ENCODE results near the gene CIRBP. TPM values are rescaled to one million over a fixed set of nuclear protein-coding genes. Genes with fewer than 3 reads are reported as not detected.

Gene CIRBP
- total RNA-seq, 2 experiments from 2014 or later, result 278 to 309 TPM

DNA sequence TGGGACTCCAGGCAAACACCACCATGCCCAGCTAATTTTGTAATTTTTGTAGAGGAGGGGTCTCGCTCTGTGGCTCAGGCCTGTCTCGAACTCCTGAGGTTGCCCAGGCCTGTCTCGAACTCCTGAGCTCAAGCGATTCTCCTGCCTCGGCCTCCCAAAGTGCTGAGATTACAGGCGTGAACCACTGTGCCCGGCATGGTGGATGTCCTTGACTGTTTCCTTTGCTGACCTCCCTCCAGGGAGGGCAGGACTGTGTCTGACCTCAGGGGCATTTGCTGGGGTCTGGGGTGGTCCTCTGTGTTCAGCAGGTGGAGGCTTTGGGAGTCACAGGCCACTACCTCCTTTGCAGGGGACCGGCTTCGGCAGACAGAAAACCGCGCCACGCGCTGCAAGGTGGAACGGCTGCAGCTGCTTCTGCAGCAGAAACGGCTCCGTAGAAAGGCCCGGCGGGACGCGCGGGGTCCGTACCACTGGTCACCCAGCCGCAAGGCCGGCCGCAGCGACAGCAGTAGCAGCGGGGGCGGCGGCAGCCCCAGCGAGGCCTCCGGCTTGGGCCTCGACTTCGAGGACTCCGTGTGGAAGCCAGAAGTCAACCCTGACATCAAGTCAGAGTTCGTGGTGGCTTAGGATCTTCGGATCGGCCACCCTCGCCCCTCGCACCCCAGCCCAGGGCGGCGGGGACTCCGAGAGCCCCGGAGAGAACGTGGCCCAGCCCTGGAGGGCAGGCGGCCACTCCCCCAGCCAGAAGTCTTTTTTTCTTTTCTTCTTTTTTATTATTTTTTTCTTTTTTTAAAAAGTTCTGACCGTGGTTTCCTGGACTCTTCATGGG is 12.3 kb upstream of the CIRBP start:
- H2AFZ ChIP-seq (ENCODE audit: low read length), result no peak overlapping the region

DNA sequence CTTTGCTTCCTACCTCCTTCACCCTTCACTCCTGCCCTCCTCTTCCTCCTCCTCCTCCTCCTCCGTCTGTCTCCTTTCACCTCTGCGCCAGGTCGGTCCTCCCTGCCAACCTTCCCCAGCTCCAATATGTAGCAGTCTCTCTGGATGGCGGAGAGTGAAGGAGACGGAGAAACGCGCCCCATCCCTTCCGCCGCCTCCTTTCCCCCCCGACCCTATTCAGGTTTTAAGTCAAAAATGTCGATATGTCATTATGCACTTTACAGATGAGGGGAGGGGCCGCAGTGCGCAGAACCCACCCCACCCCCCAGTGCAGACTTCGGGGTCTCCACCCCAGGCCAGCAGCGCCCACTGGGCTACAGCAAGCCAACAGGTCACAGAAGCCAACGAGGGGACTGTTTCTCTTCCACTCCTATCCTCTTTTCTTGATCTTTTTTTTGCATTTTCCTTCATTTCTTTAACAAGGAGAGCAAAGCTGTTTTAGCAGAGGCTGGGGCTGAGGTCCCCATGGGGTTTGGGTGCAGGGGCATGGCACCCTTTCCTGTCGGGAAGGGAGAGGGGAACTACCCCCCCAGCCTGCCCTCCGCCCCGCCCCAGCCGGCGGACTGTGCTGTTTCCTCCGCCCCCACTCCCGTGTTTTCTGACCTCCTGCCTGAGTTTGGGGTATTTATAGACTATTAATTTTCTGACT is 11.5 kb upstream of the CIRBP start:
- H3K9me2 ChIP-seq (ENCODE audit: insufficient read depth, low read length), result no peaks in the 10 kb centered on the region
- BruUV-seq (replicated peaks), result no TSS peak
- H3K4me2 ChIP-seq (ENCODE audit: low read length), result peak overlapping the region; percentile 90
- no peaks in the 10 kb centered on the region for H3K9me3 ChIP-seq (ENCODE audit: low read length)
- intact Hi-C loops (cut with micrococcal nuclease; ENCODE audit: unreplicated experiment), result no loop called here
- no peak for DNase-seq (ENCODE audit: low spot score)
- H3K4me1 ChIP-seq (ENCODE audit: insufficient read depth, low read length, poor library complexity, severe bottlenecking), result peaks cover 54% of the 10 kb centered on the region
- ChIA-PET POLR2A (no interaction called here), CTCF (ENCODE audit: unreplicated experiment) (no interaction called here)
- TF ChIP-seq EZH2phosphoT487 (IDR thresholded peaks at IDR 0.05; ENCODE audit: borderline replicate concordance, low read depth, low read length), result no peak
- TF ChIP-seq, protein P1, sequence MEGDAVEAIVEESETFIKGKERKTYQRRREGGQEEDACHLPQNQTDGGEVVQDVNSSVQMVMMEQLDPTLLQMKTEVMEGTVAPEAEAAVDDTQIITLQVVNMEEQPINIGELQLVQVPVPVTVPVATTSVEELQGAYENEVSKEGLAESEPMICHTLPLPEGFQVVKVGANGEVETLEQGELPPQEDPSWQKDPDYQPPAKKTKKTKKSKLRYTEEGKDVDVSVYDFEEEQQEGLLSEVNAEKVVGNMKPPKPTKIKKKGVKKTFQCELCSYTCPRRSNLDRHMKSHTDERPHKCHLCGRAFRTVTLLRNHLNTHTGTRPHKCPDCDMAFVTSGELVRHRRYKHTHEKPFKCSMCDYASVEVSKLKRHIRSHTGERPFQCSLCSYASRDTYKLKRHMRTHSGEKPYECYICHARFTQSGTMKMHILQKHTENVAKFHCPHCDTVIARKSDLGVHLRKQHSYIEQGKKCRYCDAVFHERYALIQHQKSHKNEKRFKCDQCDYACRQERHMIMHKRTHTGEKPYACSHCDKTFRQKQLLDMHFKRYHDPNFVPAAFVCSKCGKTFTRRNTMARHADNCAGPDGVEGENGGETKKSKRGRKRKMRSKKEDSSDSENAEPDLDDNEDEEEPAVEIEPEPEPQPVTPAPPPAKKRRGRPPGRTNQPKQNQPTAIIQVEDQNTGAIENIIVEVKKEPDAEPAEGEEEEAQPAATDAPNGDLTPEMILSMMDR (conservative IDR thresholded peaks at IDR 0.05; ENCODE audit: low read length), result no peak
- peaks cover 31% of the 10 kb centered on the region; the same call in 1 of the 2 replicates for H3K79me2 ChIP-seq (ENCODE audit: insufficient read depth, low read depth, low read length)
- H3K36me3 ChIP-seq (ENCODE audit: insufficient read depth, low read length), result peaks cover 54% of the 10 kb centered on the region
- H3K27ac ChIP-seq (ENCODE audit: low read depth, low read length, poor library complexity, severe bottlenecking), result peak overlapping the region; percentile 87
- 0 out of 2 replicates have a peak, but pooled peaks cover 7% of the 10 kb centered on the region for H4K20me1 ChIP-seq (ENCODE audit: insufficient read depth, low read length)
- peak overlapping the region; percentile 78 for H3K4me3 ChIP-seq (ENCODE audit: low read depth, low read length, poor library complexity, severe bottlenecking)
- H2AFZ ChIP-seq (ENCODE audit: low read length), result no peak overlapping the region

More for the DNA sequence above, 12.3 kb upstream of the CIRBP start:
- H4K20me1 ChIP-seq (ENCODE audit: insufficient read depth, low read length), result 0 out of 2 replicates have a peak, but pooled peaks cover 7% of the 10 kb centered on the region
- CTCF ChIA-PET (ENCODE audit: unreplicated experiment), result no interaction called here
- peak overlapping the region; percentile 87 for H3K27ac ChIP-seq (ENCODE audit: low read depth, low read length, poor library complexity, severe bottlenecking)
- H3K9me2 ChIP-seq (ENCODE audit: insufficient read depth, low read length), result no peaks in the 10 kb centered on the region
- peaks cover 61% of the 10 kb centered on the region for H3K36me3 ChIP-seq (ENCODE audit: insufficient read depth, low read length)
- BruUV-seq (replicated peaks), result no TSS peak
- H3K4me3 ChIP-seq (ENCODE audit: low read depth, low read length, poor library complexity, severe bottlenecking), result no peak overlapping the region
- DNase-seq (ENCODE audit: low spot score), result no peak
- intact Hi-C loops (cut with micrococcal nuclease; ENCODE audit: unreplicated experiment), result no loop called here
- peaks cover 58% of the 10 kb centered on the region for H3K4me1 ChIP-seq (ENCODE audit: insufficient read depth, low read length, poor library complexity, severe bottlenecking)
- TF ChIP-seq, protein P1 (conservative IDR thresholded peaks at IDR 0.05; ENCODE audit: low read length), result no peak
- no peak for TF ChIP-seq EZH2phosphoT487 (IDR thresholded peaks at IDR 0.05; ENCODE audit: borderline replicate concordance, low read depth, low read length)
- POLR2A ChIA-PET, result interaction anchor here (0.6 kb wide), 1 partner anchor 192 kb away, joined by 5 read pairs; no protein-coding TSS in a partner anchor
- H3K79me2 ChIP-seq (ENCODE audit: insufficient read depth, low read depth, low read length), result peaks cover 32% of the 10 kb centered on the region; the same call in 1 of the 2 replicates
- H3K9me3 ChIP-seq (ENCODE audit: low read length), result no peaks in the 10 kb centered on the region
- no peak overlapping the region for H3K4me2 ChIP-seq (ENCODE audit: low read length)

Measured in OCI-LY7 (cell line).